ENCODE measurements around the gene NDNF. TPM values are rescaled to one million over a fixed set of nuclear protein-coding genes. Genes with fewer than 3 reads are reported as not detected.

NDNF gene, protein sequence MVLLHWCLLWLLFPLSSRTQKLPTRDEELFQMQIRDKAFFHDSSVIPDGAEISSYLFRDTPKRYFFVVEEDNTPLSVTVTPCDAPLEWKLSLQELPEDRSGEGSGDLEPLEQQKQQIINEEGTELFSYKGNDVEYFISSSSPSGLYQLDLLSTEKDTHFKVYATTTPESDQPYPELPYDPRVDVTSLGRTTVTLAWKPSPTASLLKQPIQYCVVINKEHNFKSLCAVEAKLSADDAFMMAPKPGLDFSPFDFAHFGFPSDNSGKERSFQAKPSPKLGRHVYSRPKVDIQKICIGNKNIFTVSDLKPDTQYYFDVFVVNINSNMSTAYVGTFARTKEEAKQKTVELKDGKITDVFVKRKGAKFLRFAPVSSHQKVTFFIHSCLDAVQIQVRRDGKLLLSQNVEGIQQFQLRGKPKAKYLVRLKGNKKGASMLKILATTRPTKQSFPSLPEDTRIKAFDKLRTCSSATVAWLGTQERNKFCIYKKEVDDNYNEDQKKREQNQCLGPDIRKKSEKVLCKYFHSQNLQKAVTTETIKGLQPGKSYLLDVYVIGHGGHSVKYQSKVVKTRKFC
- total RNA-seq: 10 to 100 TPM in 1 of 4 donors, 1 to 10 TPM in 3; 2.4 to 10.6 (median 7.8) TPM

- peak; percentile 14 to 33 for DNase-seq (ENCODE audit: low spot score in 2 of 2)
- peak within 1 kb of the TSS in 1 of 4 donors; percentile 51 for H3K27ac ChIP-seq
- H3K4me1 ChIP-seq: peaks cover 0 to 24% (median 3%) of the 10 kb centered on the region in 4 donors
- no peaks in the 10 kb centered on the region for H3K9me3 ChIP-seq
- no peaks in the 10 kb centered on the region for H3K36me3 ChIP-seq
- 1% methylated on average over 44 to 52 of the region's 76 CpGs for WGBS, 2 donors
- peak within 1 kb of the TSS; percentile 32 to 61 (median 49) for H3K4me3 ChIP-seq
- TF ChIP-seq, protein P1, sequence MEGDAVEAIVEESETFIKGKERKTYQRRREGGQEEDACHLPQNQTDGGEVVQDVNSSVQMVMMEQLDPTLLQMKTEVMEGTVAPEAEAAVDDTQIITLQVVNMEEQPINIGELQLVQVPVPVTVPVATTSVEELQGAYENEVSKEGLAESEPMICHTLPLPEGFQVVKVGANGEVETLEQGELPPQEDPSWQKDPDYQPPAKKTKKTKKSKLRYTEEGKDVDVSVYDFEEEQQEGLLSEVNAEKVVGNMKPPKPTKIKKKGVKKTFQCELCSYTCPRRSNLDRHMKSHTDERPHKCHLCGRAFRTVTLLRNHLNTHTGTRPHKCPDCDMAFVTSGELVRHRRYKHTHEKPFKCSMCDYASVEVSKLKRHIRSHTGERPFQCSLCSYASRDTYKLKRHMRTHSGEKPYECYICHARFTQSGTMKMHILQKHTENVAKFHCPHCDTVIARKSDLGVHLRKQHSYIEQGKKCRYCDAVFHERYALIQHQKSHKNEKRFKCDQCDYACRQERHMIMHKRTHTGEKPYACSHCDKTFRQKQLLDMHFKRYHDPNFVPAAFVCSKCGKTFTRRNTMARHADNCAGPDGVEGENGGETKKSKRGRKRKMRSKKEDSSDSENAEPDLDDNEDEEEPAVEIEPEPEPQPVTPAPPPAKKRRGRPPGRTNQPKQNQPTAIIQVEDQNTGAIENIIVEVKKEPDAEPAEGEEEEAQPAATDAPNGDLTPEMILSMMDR (IDR thresholded peaks at IDR 0.05): no peak
- TF ChIP-seq EP300 (IDR thresholded peaks at IDR 0.05): no peak
- TF ChIP-seq POLR2A (IDR thresholded peaks at IDR 0.05): no peak
- H3K27me3 ChIP-seq: peaks cover 0 to 9% of the 10 kb centered on the region in 2 donors
These were observed at the start of gene NDNF for GRCh38 chr4:121072224-121073003. Gene NDNF, minus strand, starts transcription at chr4:121072535. Its CDS starts 26,698 bp downstream, at chr4:121045837.

- Histone ChIP-seq H3K9me3 (no peaks in the 10 kb centered on the region), H3K4me1 (no peaks in the 10 kb centered on the region), H3K36me3 (no peaks in the 10 kb centered on the region), H3K27ac (no peak overlapping the region), H3K4me3 (no peak overlapping the region), H3K27me3 (no peaks in the 10 kb centered on the region)
- DNase-seq (ENCODE audit: low spot score in 2 of 2): no peak
- WGBS, 2 donors: 85 to 88% methylated on average over 1 of the region's 1 CpG
- TF ChIP-seq, protein P1 (IDR thresholded peaks at IDR 0.05): no peak
- TF ChIP-seq POLR2A (IDR thresholded peaks at IDR 0.05) (no peak), EP300 (IDR thresholded peaks at IDR 0.05) (no peak)
These were observed 47.4 kb upstream of the NDNF start for GRCh38 chr4:121119715-121120114.

- H3K4me3 ChIP-seq: no peak overlapping the region
- no peak for TF ChIP-seq POLR2A (IDR thresholded peaks at IDR 0.05)
- TF ChIP-seq, protein P1 (IDR thresholded peaks at IDR 0.05): no peak
- no peak for TF ChIP-seq EP300 (IDR thresholded peaks at IDR 0.05)
- H3K36me3 ChIP-seq: no peaks in the 10 kb centered on the region
- DNase-seq (ENCODE audit: low spot score in 2 of 2): no peak
- H3K27ac ChIP-seq: no peak overlapping the region
- no peaks in the 10 kb centered on the region for H3K4me1 ChIP-seq
- H3K27me3 ChIP-seq: no peaks in the 10 kb centered on the region
- WGBS, 2 donors: 50 to 67% methylated on average over 2 of the region's 2 CpGs
- no peaks in the 10 kb centered on the region for H3K9me3 ChIP-seq
These were observed 46.0 kb upstream of the NDNF start for GRCh38 chr4:121118344-121118743.

- 69 to 70% methylated on average over 1 of the region's 1 CpG for WGBS, 2 donors
These were observed 42.4 kb upstream of the NDNF start for GRCh38 chr4:121114756-121115155.

More at GRCh38 chr4:121114756-121115155, 42.4 kb upstream of the NDNF start:
- H3K4me1 ChIP-seq: no peaks in the 10 kb centered on the region
- TF ChIP-seq EP300 (IDR thresholded peaks at IDR 0.05): no peak
- TF ChIP-seq, protein P1 (IDR thresholded peaks at IDR 0.05): no peak
- DNase-seq (ENCODE audit: low spot score in 2 of 2): no peak
- no peaks in the 10 kb centered on the region for H3K9me3 ChIP-seq
- H3K27me3 ChIP-seq: no peaks in the 10 kb centered on the region
- no peak overlapping the region for H3K4me3 ChIP-seq
- no peak overlapping the region for H3K27ac ChIP-seq
- H3K36me3 ChIP-seq: no peaks in the 10 kb centered on the region
